ENCODE data around the gene MFN2.
"Not testable (repeated sequence)": the region's sequence is repeated elsewhere in the genome, so short reads cannot be mapped to it uniquely, and the experiment has no call there.

Gene MFN2

DNA sequence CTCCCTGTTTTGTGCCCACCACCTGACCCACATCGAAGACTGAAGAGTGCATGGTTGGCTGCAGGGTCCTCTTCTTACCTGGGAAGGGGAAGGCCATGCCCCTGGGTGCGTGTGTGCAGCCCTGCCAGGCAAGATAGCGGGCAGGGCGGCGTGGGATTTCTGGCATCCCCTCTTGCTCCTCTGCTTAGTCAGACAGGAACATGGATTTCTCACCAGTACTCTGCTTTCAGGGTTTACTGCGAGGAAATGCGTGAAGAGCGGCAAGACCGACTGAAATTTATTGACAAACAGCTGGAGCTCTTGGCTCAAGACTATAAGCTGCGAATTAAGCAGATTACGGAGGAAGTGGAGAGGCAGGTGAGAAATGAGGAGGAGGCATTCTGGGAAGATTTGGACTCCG, 23.5 kb downstream of the MFN2 start:
- FAIRE-seq (no peak), DNase-seq (ENCODE audit: insufficient read length) (no peak)
- TF ChIP-seq POLR2AphosphoS5 (IDR thresholded peaks at IDR 0.05; ENCODE audit: low read depth, low read length) = no peak
- TF ChIP-seq POLR2A (IDR thresholded peaks at IDR 0.05; ENCODE audit: low read depth, low read length) = no peak
- TF ChIP-seq TAF1 (IDR thresholded peaks at IDR 0.05; ENCODE audit: borderline replicate concordance, low read depth, low read length) = no peak

DNA sequence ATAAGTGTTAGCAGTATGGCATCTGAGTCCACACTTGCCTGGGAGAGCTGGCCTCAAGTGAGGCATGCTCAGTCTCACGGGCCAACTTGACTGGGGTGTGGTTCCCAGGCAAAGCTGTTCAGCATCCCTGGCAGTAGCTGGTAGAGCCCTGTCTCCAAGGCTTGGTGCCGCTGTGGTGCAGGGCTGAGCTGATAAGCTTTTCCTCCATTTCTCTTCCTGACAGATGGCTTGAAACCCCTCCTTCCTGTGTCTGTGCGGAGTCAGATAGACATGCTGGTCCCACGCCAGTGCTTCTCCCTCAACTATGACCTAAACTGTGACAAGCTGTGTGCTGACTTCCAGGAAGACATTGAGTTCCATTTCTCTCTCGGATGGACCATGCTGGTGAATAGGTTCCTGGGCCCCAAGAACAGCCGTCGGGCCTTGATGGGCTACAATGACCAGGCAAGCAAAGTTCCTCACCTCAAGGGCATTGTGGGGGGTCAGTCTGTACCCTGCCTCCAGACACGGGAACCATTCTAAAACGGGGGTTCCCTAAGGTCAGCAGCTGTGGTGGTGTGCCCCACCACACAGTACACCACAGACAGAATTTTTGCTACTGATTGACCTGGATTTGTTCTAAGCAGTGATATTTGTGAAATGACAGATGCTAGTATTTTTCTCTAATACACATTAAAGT, 25.4 kb downstream of the MFN2 start:
- no peak for TF ChIP-seq TAF1 (IDR thresholded peaks at IDR 0.05; ENCODE audit: borderline replicate concordance, low read depth, low read length)
- no peak for TF ChIP-seq POLR2AphosphoS5 (IDR thresholded peaks at IDR 0.05; ENCODE audit: low read depth, low read length)
- no peak; the same call in 1 of the 2 replicates for TF ChIP-seq POLR2A (IDR thresholded peaks at IDR 0.05; ENCODE audit: low read depth, low read length)
- peak; percentile 78 for FAIRE-seq
- no peak for DNase-seq (ENCODE audit: insufficient read length)

DNA sequence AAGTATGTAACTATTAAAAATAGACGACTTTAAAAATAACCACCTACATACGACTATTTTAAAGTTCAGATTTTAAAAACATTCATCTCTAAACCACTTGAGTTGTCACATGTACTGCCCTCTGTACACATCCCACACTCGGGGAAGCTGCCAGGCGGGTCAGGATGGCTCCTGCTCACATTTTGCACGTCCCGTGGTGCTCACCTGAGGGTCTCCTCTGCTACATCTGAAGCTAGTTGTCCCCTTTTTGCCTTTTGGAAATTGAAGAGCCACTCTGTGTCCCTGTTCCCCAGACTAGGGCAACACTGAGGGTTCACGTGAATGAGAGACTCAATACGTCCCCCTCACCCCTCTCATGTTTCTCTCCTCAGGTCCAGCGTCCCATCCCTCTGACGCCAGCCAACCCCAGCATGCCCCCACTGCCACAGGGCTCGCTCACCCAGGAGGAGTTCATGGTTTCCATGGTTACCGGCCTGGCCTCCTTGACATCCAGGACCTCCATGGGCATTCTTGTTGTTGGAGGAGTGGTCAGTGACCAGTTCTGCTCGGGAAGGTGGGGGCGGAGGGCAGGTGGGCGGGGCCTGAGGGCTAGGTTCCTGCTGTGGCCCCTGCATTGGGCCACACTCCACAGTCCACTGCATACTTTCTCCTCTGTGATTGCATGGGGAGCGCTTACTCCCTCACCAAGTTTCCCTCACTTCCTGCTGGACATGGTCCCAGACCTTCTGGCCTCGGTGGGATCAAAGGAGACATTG, 26.1 kb downstream of the MFN2 start:
- FAIRE-seq (peak; percentile 5), DNase-seq (ENCODE audit: insufficient read length) (no peak)
- TF ChIP-seq TAF1 (IDR thresholded peaks at IDR 0.05; ENCODE audit: borderline replicate concordance, low read depth, low read length) (no peak), POLR2A (IDR thresholded peaks at IDR 0.05; ENCODE audit: low read depth, low read length) (no peak), POLR2AphosphoS5 (IDR thresholded peaks at IDR 0.05; ENCODE audit: low read depth, low read length) (no peak)

DNA sequence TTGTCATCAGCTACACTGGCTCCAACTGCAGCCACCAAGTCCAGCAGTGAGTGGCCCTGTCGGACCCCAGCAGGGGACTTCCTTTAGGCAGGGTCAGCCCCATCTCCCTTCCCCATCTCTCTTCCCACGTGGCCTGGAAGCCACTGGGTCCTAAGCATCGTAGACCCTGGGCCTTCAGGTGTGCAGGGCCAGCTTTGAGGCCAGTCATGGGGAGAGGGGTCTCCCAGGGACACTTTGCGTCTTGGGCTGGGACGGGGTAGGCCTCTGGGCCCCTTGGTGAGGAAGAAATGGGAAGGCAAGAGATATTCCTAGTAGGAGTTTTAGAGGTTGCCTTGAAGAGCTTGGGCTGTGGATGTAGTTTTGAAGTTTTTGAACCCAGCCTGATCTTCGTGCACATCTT, 27.0 kb downstream of the MFN2 start:
- TF ChIP-seq POLR2AphosphoS5 (IDR thresholded peaks at IDR 0.05; ENCODE audit: low read depth, low read length) (no peak), TAF1 (IDR thresholded peaks at IDR 0.05; ENCODE audit: borderline replicate concordance, low read depth, low read length) (no peak)
- FAIRE-seq (no peak), DNase-seq (ENCODE audit: insufficient read length) (no peak)

DNA sequence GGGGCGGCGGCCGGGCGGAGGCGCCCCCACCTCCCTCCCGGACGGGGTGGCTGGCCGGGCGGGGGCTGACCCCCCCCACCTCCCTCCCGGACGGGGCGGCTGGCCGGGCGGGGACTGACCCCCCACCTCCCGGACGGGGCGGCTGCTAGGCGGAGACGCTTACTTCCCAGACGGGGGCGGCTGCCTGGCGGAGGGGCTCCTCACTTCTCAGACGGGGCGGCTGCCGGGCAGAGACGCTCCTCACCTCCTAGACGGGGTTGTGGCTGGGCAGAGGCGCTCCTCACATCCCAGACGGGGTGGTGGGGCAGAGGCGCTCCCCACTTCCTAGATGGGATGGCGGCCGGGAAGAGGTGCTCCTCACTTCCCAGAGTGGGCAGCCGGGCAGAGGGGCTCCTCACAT, 28.1 kb downstream of the MFN2 start:
- DNase-seq (ENCODE audit: insufficient read length); FAIRE-seq: not testable (repeated sequence)

- TF ChIP-seq TAF1 (IDR thresholded peaks at IDR 0.05; ENCODE audit: borderline replicate concordance, low read depth, low read length) (no peak), POLR2AphosphoS5 (IDR thresholded peaks at IDR 0.05; ENCODE audit: low read depth, low read length) (no peak), POLR2A (IDR thresholded peaks at IDR 0.05; ENCODE audit: low read depth, low read length) (no peak)
- DNase-seq (ENCODE audit: insufficient read length) (no peak), FAIRE-seq (no peak)
Measured at GRCh38 chr1:12009318-12009947, 29.2 kb downstream of the MFN2 start.

GRCh38 chr1:12010746-12011570, 30.7 kb downstream of the MFN2 start:
- no peak for DNase-seq (ENCODE audit: insufficient read length)
- TF ChIP-seq POLR2AphosphoS5 (IDR thresholded peaks at IDR 0.05; ENCODE audit: low read depth, low read length) = no peak
- no peak for TF ChIP-seq TAF1 (IDR thresholded peaks at IDR 0.05; ENCODE audit: borderline replicate concordance, low read depth, low read length)
- no peak for TF ChIP-seq POLR2A (IDR thresholded peaks at IDR 0.05; ENCODE audit: low read depth, low read length)
- FAIRE-seq = no peak

DNA sequence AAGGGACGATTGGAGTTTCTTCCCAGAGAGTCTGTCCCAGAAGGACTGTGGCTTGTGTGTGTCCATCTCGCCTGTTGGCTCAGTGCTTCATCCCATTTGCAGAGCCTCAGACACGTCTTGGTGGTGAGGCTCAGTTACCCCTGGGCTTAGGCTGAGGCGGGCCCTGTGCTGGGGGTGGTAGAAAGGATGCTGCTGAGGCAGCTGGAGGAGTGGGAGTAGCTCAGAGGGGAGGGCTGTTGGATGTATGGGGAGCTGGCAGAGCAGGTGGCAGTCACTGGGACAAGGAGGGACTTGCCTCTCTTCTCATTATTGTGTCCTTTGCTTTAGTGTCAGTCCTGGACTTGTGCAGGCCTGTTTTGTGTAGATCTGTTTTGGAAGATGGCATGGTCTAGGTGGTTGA, 31.8 kb downstream of the MFN2 start:
- no peak for FAIRE-seq
- TF ChIP-seq POLR2AphosphoS5 (IDR thresholded peaks at IDR 0.05; ENCODE audit: low read depth, low read length) = no peak
- TF ChIP-seq POLR2A (IDR thresholded peaks at IDR 0.05; ENCODE audit: low read depth, low read length) = no peak
- TF ChIP-seq TAF1 (IDR thresholded peaks at IDR 0.05; ENCODE audit: borderline replicate concordance, low read depth, low read length) = no peak
- DNase-seq (ENCODE audit: insufficient read length) = no peak

GRCh38 chr1:12012560-12013316, 32.5 kb downstream of the MFN2 start:
- no peak for DNase-seq (ENCODE audit: insufficient read length)
- no peak for FAIRE-seq
- TF ChIP-seq TAF1 (IDR thresholded peaks at IDR 0.05; ENCODE audit: borderline replicate concordance, low read depth, low read length) (no peak), POLR2A (IDR thresholded peaks at IDR 0.05; ENCODE audit: low read depth, low read length) (no peak), POLR2AphosphoS5 (IDR thresholded peaks at IDR 0.05; ENCODE audit: low read depth, low read length) (no peak)

DNA sequence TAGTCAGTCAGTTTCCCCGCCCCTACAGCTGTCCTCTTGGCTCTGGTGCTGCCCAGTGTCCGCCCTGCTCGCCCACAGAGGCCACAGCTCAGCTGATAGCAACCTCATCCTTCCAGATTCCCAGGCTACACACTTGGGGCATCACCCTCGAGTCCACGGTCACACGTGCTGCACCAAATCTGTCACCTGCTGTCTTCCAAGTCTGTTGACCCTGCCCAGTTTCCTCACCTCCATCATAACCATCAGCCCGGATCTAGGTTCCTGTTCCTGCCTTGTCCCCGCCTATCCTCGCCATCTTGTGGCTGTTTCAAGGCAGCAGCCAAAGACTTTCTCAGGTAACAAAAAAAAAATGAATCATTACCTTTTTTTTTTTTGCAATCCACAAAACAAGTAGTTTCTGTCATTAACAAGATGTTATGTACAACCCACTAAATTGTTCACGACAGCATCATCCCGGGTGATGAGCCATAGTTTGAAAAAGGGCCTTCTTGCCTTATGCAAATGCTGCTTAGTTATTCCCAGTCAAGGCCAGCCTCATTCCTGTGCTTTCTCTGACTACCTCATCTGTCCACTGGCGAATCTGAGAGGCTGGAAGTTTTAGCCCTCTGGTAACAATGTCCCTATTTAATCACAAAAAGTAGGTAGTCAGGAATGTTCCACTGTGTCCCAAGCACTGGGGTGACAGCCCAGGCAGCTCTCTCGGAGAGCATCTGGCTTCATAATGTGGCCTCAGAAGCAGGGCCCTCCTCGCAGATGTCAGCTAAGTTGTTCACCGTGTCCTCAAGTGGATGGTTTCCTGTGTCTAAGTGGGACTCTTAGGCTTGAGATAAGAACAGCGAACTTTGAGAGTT, 34.1 kb downstream of the MFN2 start:
- no peak for FAIRE-seq
- no peak for DNase-seq (ENCODE audit: insufficient read length)
- TF ChIP-seq POLR2AphosphoS5 (IDR thresholded peaks at IDR 0.05; ENCODE audit: low read depth, low read length) (no peak), POLR2A (IDR thresholded peaks at IDR 0.05; ENCODE audit: low read depth, low read length) (no peak), TAF1 (IDR thresholded peaks at IDR 0.05; ENCODE audit: borderline replicate concordance, low read depth, low read length) (no peak)
